Stimulated activated CD4-positive, alpha-beta T cell treated with anti-CD3 and anti-CD28 coated beads, Interleukin-1b, Interleukin-23, amount 100 ng/mL, for 48 hours (primary cell): ENCODE data around the gene CAPN15.

ENCODE experiments used
- DNase-seq: peaks from one replicate; pipeline ENCODE4 v3.0.0-alpha.2; 2020

CAPN15 gene

DNA sequence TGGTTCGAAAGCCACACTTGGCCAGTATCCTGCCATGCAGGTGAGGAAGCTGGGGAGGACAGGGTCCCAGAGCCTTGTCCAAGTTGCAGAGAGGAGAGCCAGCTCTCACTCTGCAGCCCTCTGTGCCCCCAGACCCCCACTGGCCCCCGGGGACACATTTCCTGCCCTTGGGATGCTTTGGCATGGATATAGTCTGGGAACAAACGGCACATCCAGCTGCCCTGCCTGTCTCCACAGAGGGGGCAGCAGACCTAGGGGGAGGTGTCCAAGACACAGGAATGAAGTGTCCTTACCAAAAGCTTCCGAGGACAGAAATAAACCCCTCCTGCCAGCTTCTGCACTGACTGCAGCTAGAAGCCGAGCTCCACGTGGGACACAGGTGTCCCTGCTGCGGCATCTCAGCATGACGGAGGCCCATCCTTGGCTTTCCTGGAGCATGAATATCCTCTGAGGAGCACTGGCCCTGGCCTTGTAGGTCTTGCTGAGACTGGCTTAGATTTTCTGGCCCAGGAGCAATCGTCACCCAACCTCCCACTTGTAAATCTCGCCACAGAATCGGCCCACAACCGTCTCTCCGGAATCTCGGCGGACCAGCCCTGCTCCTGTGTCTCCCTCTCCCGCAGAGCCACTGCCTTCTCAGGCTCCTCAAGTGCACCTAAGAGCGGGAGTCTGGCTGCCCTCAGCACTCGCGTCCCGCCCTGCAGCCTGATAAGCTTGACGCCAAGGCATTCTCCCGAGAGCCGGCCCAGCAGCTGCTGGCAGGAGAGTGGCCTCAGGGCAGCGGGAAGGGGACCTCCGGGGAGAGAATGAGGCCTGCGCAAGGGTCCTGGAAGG lies 1.1 kb upstream of the CAPN15 start:
- DNase-seq = peak; percentile 35

- peak; percentile 54 for DNase-seq
Observed at GRCh38 chr16:528111-529011, 849 bp downstream of the CAPN15 start.

DNA sequence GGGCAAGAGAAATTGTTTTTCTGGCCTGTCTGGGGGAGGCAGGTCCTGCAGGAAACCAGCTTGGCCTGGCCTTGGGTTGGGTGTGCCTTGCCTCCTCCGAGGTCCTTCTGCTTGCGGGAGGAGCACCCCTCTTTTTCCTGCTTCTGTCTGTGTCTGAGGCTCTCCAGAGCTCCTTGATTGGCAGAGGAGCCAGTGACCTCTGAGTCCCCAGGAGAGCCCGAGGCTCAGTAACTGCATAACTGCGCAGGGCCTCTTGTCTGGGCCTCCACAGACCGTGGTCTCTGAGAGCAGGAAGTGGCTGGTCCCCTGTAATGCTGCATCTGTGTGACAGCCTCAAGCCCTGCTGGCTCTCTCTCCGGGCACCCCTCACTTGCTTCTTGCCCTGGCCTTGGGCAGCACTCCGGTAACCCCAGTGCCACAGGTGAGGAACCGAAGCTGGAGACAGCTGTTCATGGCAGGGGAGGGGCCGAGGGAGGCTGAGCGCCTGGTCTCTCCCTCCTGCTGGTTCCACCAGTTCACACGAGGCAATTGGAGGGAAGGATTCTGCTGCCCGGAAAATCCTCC lies 1.6 kb downstream of the CAPN15 start:
- no peak for DNase-seq

DNA sequence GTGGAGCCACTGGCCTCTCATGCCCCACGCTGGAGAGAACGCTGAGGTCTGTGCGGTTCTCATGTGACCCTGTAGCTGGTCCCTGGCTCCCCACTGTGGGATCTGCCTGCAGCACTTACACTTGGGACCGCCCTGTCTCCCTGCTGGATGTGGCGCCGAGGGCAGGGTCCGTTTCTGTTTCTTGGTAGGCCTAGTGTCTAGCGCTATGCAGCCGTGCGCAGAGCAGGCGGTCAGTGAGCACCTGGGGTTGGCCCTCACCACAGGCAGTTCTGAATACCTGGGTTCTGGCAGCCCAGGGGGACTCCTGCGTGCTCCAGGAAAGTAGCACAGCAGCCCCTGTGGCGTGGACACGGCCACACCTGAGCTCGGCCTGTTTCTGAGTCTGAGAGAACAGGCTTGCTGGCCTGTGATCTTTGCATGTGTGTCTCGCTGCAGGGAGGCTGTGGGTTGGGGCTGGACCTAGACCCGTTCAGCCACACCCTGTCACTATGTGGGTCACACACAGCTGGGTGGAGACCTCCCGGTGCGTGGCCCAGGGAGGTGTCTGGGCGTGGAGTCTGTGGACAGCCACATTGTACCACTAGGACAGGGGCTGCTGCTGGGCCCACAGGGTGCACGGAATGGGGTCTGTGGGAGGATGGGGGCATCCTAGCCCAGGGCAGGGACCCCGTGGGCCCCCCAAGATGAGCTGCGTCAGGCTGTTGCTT lies 2.8 kb downstream of the CAPN15 start:
- DNase-seq = no peak

- no peak for DNase-seq
Observed at GRCh38 chr16:531494-532125, 4.1 kb downstream of the CAPN15 start.

- DNase-seq = no peak
Observed at GRCh38 chr16:533391-534123, 6.0 kb downstream of the CAPN15 start.

DNA sequence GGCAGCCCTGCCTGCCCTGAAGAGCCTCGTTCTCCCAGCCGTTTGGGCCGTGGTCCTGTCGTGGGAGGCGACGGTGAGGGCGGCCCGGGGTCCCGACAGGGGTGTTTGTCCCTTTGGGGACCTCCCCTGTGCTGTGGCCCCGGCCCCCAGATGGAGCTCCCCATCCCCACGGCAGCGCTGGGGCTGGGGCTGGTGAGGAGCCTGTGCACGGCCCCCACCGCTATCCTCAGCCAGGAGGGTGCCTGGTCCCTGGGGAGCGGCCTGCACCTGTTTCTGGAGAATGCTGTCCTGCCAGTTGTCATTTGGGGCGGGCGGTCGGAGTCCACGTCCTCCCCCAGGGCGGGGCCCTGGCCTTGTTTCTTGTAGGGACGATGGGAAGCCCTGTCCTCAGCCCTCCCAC lies 6.6 kb downstream of the CAPN15 start:
- no peak for DNase-seq

DNA sequence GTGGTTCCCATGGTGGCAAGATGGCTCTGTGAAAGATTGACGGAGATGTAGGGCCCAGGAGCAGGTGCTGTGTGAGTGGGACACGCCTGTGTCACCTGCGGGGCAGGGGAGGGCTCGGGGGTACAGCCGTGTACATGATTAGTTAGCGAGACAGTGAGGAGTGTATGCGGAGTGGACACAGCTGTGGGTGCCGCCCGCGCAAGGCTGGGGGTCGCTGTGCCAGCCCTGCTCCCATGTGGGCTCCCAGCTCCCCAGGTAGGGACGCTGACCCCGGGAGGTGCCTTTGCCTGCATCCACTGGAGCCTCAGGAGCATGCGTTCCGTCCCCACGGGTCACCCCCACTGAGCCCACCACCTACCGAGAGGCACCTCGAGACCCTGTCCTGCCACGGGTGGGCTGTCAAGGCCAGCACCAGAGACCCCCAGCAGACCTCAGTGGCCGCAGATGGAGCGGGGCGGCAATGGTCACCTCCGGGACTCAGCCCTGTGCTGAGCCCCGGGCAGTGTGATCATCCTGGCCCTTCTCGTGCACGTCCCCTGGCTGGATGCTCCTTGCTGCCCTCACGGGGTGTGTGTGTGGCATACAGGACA lies 7.4 kb downstream of the CAPN15 start:
- DNase-seq = no peak

DNA sequence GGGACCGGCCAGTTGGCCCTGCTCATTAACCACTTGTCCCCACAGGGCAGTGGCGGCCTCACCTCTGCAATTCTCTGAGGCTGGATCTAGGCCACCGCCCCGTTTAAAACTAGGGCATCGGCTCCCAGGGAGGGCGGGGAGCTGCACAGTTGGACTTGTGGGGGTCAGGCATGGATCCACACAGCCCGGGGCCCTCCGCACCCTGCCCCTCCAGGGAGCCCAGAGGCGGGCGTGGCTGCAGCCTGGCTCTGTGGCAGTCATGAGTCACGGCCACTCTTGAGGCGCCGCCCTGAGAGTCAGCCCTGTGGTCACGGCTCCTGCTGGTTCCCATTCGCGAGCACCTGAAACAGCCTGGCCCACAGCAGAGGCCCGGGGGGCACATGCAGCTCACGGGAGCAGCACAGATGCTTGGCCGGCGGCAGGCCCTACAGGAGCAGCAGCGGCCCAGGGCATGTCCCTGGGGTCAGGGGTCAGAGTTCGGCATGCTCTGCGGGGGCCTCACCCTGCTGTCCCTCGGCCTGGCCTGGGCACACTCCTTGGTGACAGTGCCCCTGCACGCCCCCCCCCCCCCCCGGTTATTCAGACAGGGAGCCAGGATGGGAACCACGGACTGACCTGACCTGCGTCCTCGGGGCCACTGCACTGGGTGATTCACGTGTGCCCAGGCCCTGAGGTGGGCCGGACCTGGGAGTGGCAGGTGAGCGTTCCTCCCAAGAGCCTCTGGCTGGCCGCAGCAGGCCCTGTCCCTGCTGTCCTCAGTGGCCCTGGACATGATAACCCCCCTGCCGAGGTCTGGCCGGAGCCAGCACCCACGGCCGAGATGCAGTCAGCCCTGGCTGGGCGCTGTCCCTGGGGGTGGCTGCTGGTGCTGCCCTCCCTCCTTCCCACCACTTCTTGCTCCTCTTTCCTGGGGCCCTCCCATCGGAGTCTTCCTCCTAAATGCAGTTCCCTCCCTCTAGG lies 8.2 kb downstream of the CAPN15 start:
- DNase-seq = no peak

GRCh38 chr16:536746-537145 lies 9.2 kb downstream of the CAPN15 start:
- no peak for DNase-seq

DNA sequence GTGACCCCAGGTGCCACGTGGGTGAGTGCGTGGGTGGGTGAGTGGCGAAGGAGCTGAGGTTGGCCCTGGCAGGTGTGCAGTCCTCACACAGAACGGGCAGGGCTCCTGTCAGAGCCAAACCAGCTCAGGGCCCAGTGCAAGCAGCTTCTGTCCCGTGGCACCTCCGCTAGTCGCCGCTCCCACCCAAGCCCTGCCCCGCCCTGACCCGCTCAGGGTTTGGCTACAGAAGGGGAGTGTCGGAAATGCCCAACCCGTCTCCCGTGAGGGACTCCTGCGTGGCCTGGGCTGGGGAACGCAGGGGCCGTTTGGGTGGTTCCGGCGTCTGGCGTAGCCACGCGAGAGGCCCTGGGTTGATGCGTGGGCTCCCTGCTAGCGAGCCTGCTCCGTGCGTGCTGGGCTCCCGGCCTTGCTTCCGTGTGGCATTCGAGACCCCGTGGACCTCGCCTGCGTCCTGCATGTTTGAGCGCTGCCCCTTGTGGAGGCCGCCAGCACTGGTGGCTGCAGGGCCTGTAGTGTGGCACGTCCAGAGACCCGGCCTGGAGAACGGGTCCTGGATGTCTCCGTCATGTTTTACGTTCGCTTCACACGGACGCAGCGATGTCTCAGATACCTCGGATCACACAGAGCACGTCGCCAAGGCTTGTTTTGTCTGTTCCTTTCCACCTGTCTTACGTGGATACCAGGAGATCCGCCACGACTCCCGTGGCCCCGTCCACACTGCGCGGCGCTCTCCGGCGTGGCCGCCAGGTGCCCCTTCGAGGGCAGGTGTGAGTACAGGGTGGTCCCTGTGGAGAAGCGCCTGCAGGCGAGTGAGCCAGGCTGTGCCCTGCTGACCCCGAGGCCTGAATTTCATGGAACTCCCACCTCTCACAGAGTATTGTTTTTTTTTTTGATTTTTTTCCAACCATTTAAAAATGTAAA lies 10.2 kb downstream of the CAPN15 start:
- no peak for DNase-seq

DNA sequence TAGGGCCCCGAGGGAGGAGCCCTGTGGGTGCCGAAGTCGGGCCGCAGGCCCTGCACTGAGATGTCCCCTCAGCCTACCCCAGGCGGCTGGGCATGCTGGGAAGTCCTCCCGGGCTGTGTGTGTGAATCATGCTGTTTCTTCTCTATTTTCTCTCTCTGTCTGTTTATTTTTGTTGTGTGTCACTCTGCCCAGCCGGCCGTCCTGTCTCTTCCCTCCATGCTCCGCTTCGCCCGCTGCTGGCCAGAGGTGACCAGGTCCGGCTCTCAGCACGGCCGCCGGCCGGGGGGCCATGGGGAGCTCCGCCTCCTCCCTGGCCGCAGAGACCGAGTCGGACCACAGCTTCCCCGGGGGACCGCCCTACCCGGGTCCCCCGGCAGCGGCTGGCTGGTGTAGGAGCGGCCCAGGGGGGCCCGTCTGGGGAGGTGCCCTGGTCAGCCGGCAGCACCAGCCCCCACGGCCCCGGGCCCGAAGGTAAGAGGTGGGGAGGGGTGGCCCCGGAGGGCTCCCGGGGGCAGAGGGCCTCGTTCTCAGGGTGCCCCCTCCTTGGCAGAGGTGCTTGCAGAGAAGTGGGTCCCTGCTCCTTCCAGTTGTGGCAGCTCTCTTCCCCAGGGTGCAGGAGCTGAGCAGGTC lies 12.5 kb downstream of the CAPN15 start:
- DNase-seq = no peak

DNA sequence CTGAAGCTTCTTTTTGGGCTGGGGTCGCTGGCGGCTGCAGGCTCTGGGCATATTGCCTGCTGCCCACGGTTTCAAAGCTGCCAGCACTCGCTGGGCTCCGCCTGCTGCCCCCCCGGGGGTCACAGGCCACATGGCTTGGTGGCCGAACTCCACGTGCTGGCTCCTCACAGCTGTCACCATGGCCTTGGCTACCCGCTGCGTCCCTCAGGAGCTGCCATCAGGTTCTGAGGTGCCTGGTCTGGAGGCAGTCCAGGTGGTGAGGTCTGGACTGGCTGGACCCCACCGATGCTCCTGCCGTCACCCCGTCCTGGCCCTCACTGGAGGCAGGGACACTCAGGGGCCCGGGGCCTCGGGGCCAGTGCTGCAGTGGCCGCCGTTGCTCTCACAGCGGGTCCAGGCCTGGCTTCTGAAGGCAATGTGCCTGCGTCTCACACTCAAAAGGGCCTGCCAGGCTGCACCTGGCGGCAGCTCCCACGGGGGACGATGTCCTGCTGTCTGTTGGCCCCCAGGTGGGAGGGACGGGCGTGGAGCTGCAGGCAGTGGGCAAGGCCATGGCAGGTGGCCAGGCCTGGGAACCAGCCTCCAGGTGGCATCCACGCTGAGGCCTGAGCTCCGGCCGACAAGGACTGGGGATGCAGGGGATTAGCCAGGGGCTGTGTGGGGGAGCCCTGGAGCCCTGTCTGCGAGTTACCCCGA lies 13.3 kb downstream of the CAPN15 start:
- DNase-seq = no peak

- DNase-seq = no peak
Observed at GRCh38 chr16:543301-544164, 16.0 kb downstream of the CAPN15 start.

GRCh38 chr16:544517-544916 lies 17.0 kb downstream of the CAPN15 start:
- no peak for DNase-seq

GRCh38 chr16:546909-547770 lies 19.6 kb downstream of the CAPN15 start:
- peak; percentile 50 for DNase-seq
